ENCODE data around the gene PKLR.

Gene PKLR

GRCh38 chr1:155322953-155323728, 21.9 kb upstream of the PKLR start:
- Mint-ChIP-seq H3K9me3 (no peaks in the 10 kb centered on the region), H3K36me3 (peaks cover 4% of the 10 kb centered on the region), H3K4me3 (peak overlapping the region; percentile 92), H3K4me1 (peaks cover 22% of the 10 kb centered on the region), H3K27me3 (no peaks in the 10 kb centered on the region), H3K27ac (peak overlapping the region; percentile 74)
- peak; percentile 64 for ATAC-seq (ENCODE audit: low read depth)
- DNase-seq (ENCODE audit: low spot score in 2 of 2), result peak; percentile 88 to 97

- Mint-ChIP-seq H3K4me1 (peaks cover 22% of the 10 kb centered on the region), H3K36me3 (peaks cover 4% of the 10 kb centered on the region), H3K9me3 (no peaks in the 10 kb centered on the region), H3K27me3 (no peaks in the 10 kb centered on the region), H3K4me3 (peak overlapping the region; percentile 92), H3K27ac (no peak overlapping the region)
- ATAC-seq (ENCODE audit: low read depth) (no peak), DNase-seq (ENCODE audit: low spot score in 2 of 2) (no peak)
These were observed 21.3 kb upstream of the PKLR start for GRCh38 chr1:155322571-155322952.

GRCh38 chr1:155321639-155322503, 20.6 kb upstream of the PKLR start:
- Mint-ChIP-seq H3K4me3 (peak overlapping the region; percentile 92), H3K27ac (no peak overlapping the region), H3K27me3 (no peaks in the 10 kb centered on the region), H3K9me3 (no peaks in the 10 kb centered on the region), H3K36me3 (peaks cover 4% of the 10 kb centered on the region), H3K4me1 (peaks cover 22% of the 10 kb centered on the region)
- DNase-seq (ENCODE audit: low spot score in 2 of 2) (no peak), ATAC-seq (ENCODE audit: low read depth) (no peak)

GRCh38 chr1:155320661-155321617, 19.7 kb upstream of the PKLR start, which contains the start of gene RUSC1:
Gene RUSC1, plus strand, starts transcription at chr1:155320894. Its CDS starts 880 bp downstream, at chr1:155321774.
- peak; percentile 52 to 61 for DNase-seq (ENCODE audit: low spot score in 2 of 2)
- peak; percentile 21 for ATAC-seq (ENCODE audit: low read depth)
- H3K9me3 Mint-ChIP-seq, result no peaks in the 10 kb centered on the region
- peaks cover 4% of the 10 kb centered on the region for H3K36me3 Mint-ChIP-seq
- peaks cover 19% of the 10 kb centered on the region for H3K4me1 Mint-ChIP-seq
- peak within 1 kb of the TSS; percentile 78 for H3K4me3 Mint-ChIP-seq
- H3K27ac Mint-ChIP-seq, result no peak within 1 kb of the TSS
- H3K27me3 Mint-ChIP-seq, result no peaks in the 10 kb centered on the region

GRCh38 chr1:155320252-155320651, 19.0 kb upstream of the PKLR start:
- H3K27me3 Mint-ChIP-seq, result no peaks in the 10 kb centered on the region
- H3K27ac Mint-ChIP-seq, result no peak overlapping the region
- H3K36me3 Mint-ChIP-seq, result peaks cover 4% of the 10 kb centered on the region
- H3K9me3 Mint-ChIP-seq, result no peaks in the 10 kb centered on the region
- ATAC-seq (ENCODE audit: low read depth) (no peak), DNase-seq (ENCODE audit: low spot score in 2 of 2) (no peak)
- H3K4me1 Mint-ChIP-seq, result peaks cover 16% of the 10 kb centered on the region
- H3K4me3 Mint-ChIP-seq, result peak overlapping the region; percentile 78

- ATAC-seq (ENCODE audit: low read depth) (no peak), DNase-seq (ENCODE audit: low spot score in 2 of 2) (no peak)
- Mint-ChIP-seq H3K36me3 (peaks cover 4% of the 10 kb centered on the region), H3K4me1 (peaks cover 16% of the 10 kb centered on the region), H3K27ac (no peak overlapping the region), H3K9me3 (no peaks in the 10 kb centered on the region), H3K4me3 (no peak overlapping the region), H3K27me3 (no peaks in the 10 kb centered on the region)
These were observed 18.3 kb upstream of the PKLR start for GRCh38 chr1:155319536-155319935.

GRCh38 chr1:155318082-155318481, 16.8 kb upstream of the PKLR start:
- DNase-seq (ENCODE audit: low spot score in 2 of 2) (no peak), ATAC-seq (ENCODE audit: low read depth) (no peak)
- Mint-ChIP-seq H3K36me3 (peaks cover 10% of the 10 kb centered on the region), H3K4me3 (no peak overlapping the region), H3K27ac (no peak overlapping the region), H3K9me3 (no peaks in the 10 kb centered on the region), H3K4me1 (peaks cover 16% of the 10 kb centered on the region), H3K27me3 (no peaks in the 10 kb centered on the region)

GRCh38 chr1:155316922-155317321, 15.7 kb upstream of the PKLR start:
- no peak overlapping the region for H3K4me3 Mint-ChIP-seq
- no peak overlapping the region for H3K27ac Mint-ChIP-seq
- H3K36me3 Mint-ChIP-seq, result peaks cover 17% of the 10 kb centered on the region
- no peaks in the 10 kb centered on the region for H3K9me3 Mint-ChIP-seq
- peaks cover 16% of the 10 kb centered on the region for H3K4me1 Mint-ChIP-seq
- no peaks in the 10 kb centered on the region for H3K27me3 Mint-ChIP-seq
- DNase-seq (ENCODE audit: low spot score in 2 of 2), result no peak
- no peak for ATAC-seq (ENCODE audit: low read depth)

GRCh38 chr1:155313261-155313660, 12.0 kb upstream of the PKLR start:
- Mint-ChIP-seq H3K27ac (no peak overlapping the region), H3K4me1 (peaks cover 6% of the 10 kb centered on the region), H3K9me3 (no peaks in the 10 kb centered on the region), H3K36me3 (peaks cover 13% of the 10 kb centered on the region), H3K27me3 (no peaks in the 10 kb centered on the region), H3K4me3 (no peak overlapping the region)
- ATAC-seq (ENCODE audit: low read depth), result no peak
- DNase-seq (ENCODE audit: low spot score in 2 of 2), result no peak

- Mint-ChIP-seq H3K36me3 (peaks cover 13% of the 10 kb centered on the region), H3K27ac (peak overlapping the region; percentile 94)
- ATAC-seq (ENCODE audit: low read depth), result no peak
These were observed 8.3 kb upstream of the PKLR start for GRCh38 chr1:155309423-155310021.

GRCh38 chr1:155308493-155309422, 7.5 kb upstream of the PKLR start, which contains the start of gene FDPS:
Gene FDPS, plus strand, starts transcription at chr1:155308866. Its CDS starts 924 bp downstream, at chr1:155309790.
- Mint-ChIP-seq H3K27me3 (no peaks in the 10 kb centered on the region), H3K36me3 (peaks cover 13% of the 10 kb centered on the region), H3K9me3 (no peaks in the 10 kb centered on the region), H3K27ac (peak within 1 kb of the TSS; percentile 94), H3K4me3 (peak within 1 kb of the TSS; percentile 94), H3K4me1 (peaks cover 6% of the 10 kb centered on the region)
- DNase-seq (ENCODE audit: low spot score in 2 of 2) (peak; percentile 82 to 93), ATAC-seq (ENCODE audit: low read depth) (peak; percentile 95)

More at GRCh38 chr1:155309423-155310021, 8.3 kb upstream of the PKLR start:
- H3K4me3 Mint-ChIP-seq, result peak overlapping the region; percentile 94
- peaks cover 6% of the 10 kb centered on the region for H3K4me1 Mint-ChIP-seq
- H3K27me3 Mint-ChIP-seq, result no peaks in the 10 kb centered on the region
- DNase-seq (ENCODE audit: low spot score in 2 of 2), result no peak
- no peaks in the 10 kb centered on the region for H3K9me3 Mint-ChIP-seq

GRCh38 chr1:155307247-155307740, 6.1 kb upstream of the PKLR start:
- no peaks in the 10 kb centered on the region for H3K9me3 Mint-ChIP-seq
- H3K36me3 Mint-ChIP-seq, result peaks cover 4% of the 10 kb centered on the region
- no peak for DNase-seq (ENCODE audit: low spot score in 2 of 2)
- no peaks in the 10 kb centered on the region for H3K27me3 Mint-ChIP-seq
- H3K4me3 Mint-ChIP-seq, result peak overlapping the region; percentile 2
- no peak for ATAC-seq (ENCODE audit: low read depth)
- H3K4me1 Mint-ChIP-seq, result peaks cover 6% of the 10 kb centered on the region
- peak overlapping the region; percentile 64 for H3K27ac Mint-ChIP-seq

Measured in memory B cell (primary cell).